Ishikawa (cell line): ENCODE data around the gene PSMB8.

Source experiments
- CEBPB ChIP-seq: IDR thresholded peaks from 2 replicates; pipeline ENCODE4 v1.6.1; 2012
- CREB1 ChIP-seq: IDR thresholded peaks from 2 replicates; pipeline ENCODE4 v1.6.1; 2012; ENCODE audit warnings: low read depth
- EGR1 ChIP-seq: IDR thresholded peaks from 2 replicates; pipeline ENCODE4 v1.6.1; 2012
- EP300 ChIP-seq: IDR thresholded peaks from 2 replicates; pipeline ENCODE4 v1.6.1; 2012; ENCODE audit warnings: borderline replicate concordance
- FOXM1 ChIP-seq: IDR thresholded peaks from 2 replicates; pipeline ENCODE4 v1.6.1; 2012; ENCODE audit warnings: low read depth, borderline replicate concordance
- MAX ChIP-seq: IDR thresholded peaks from 2 replicates; pipeline ENCODE4 v1.6.1; 2012
- NFIC ChIP-seq: IDR thresholded peaks from 2 replicates; pipeline ENCODE4 v1.6.1; 2012
- RAD21 ChIP-seq: IDR thresholded peaks from 2 replicates; pipeline ENCODE4 v1.6.1; 2012; ENCODE audit warnings: low read depth
- TAF1 ChIP-seq: IDR thresholded peaks from 2 replicates; pipeline ENCODE4 v1.6.1; 2012; ENCODE audit warnings: low read depth, mild to moderate bottlenecking
- TCF12 ChIP-seq: IDR thresholded peaks from 2 replicates; pipeline ENCODE4 v1.6.1; 2012; ENCODE audit warnings: low read depth
- TEAD4 ChIP-seq: IDR thresholded peaks from 2 replicates; pipeline ENCODE4 v1.6.1; 2012
- YY1 ChIP-seq: IDR thresholded peaks from 2 replicates; pipeline ENCODE4 v1.6.1; 2012; ENCODE audit warnings: low read depth
- ZBTB7A ChIP-seq: IDR thresholded peaks from 2 replicates; pipeline ENCODE4 v1.6.1; 2012; ENCODE audit warnings: low read depth
- TF ChIP-seq, protein P1 (sequence below): IDR thresholded peaks from 2 replicates; pipeline ENCODE4 v1.6.1; 2012; ENCODE audit warnings: low read depth, mild to moderate bottlenecking
- TF ChIP-seq, protein P2 (sequence below): IDR thresholded peaks from 2 replicates; pipeline ENCODE4 v1.6.1; 2012

Gene PSMB8

GRCh38 chr6:32840604-32841246 is 3.1 kb downstream of the PSMB8 start:
- TF ChIP-seq CEBPB (no peak), RAD21 (no peak), CREB1 (no peak), TAF1 (no peak), YY1 (no peak), EGR1 (no peak), MAX (no peak), EP300 (no peak), NFIC (no peak), TEAD4 (no peak), TCF12 (no peak), ZBTB7A (no peak), FOXM1 (no peak)
- TF ChIP-seq, protein P1, sequence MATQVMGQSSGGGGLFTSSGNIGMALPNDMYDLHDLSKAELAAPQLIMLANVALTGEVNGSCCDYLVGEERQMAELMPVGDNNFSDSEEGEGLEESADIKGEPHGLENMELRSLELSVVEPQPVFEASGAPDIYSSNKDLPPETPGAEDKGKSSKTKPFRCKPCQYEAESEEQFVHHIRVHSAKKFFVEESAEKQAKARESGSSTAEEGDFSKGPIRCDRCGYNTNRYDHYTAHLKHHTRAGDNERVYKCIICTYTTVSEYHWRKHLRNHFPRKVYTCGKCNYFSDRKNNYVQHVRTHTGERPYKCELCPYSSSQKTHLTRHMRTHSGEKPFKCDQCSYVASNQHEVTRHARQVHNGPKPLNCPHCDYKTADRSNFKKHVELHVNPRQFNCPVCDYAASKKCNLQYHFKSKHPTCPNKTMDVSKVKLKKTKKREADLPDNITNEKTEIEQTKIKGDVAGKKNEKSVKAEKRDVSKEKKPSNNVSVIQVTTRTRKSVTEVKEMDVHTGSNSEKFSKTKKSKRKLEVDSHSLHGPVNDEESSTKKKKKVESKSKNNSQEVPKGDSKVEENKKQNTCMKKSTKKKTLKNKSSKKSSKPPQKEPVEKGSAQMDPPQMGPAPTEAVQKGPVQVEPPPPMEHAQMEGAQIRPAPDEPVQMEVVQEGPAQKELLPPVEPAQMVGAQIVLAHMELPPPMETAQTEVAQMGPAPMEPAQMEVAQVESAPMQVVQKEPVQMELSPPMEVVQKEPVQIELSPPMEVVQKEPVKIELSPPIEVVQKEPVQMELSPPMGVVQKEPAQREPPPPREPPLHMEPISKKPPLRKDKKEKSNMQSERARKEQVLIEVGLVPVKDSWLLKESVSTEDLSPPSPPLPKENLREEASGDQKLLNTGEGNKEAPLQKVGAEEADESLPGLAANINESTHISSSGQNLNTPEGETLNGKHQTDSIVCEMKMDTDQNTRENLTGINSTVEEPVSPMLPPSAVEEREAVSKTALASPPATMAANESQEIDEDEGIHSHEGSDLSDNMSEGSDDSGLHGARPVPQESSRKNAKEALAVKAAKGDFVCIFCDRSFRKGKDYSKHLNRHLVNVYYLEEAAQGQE, result no peak
- TF ChIP-seq, protein P2, sequence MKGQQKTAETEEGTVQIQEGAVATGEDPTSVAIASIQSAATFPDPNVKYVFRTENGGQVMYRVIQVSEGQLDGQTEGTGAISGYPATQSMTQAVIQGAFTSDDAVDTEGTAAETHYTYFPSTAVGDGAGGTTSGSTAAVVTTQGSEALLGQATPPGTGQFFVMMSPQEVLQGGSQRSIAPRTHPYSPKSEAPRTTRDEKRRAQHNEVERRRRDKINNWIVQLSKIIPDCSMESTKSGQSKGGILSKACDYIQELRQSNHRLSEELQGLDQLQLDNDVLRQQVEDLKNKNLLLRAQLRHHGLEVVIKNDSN, result no peak

GRCh38 chr6:32839356-32839755 is 4.5 kb downstream of the PSMB8 start:
- no peak for TF ChIP-seq CREB1
- no peak for TF ChIP-seq ZBTB7A
- TF ChIP-seq, protein P2, result no peak
- TF ChIP-seq MAX, result no peak
- no peak for TF ChIP-seq CEBPB
- TF ChIP-seq FOXM1, result no peak
- no peak for TF ChIP-seq TAF1
- TF ChIP-seq RAD21, result no peak
- no peak for TF ChIP-seq NFIC
- no peak for TF ChIP-seq YY1
- no peak for TF ChIP-seq TEAD4
- no peak for TF ChIP-seq EGR1
- TF ChIP-seq, protein P1, result no peak
- no peak for TF ChIP-seq TCF12
- no peak for TF ChIP-seq EP300

DNA sequence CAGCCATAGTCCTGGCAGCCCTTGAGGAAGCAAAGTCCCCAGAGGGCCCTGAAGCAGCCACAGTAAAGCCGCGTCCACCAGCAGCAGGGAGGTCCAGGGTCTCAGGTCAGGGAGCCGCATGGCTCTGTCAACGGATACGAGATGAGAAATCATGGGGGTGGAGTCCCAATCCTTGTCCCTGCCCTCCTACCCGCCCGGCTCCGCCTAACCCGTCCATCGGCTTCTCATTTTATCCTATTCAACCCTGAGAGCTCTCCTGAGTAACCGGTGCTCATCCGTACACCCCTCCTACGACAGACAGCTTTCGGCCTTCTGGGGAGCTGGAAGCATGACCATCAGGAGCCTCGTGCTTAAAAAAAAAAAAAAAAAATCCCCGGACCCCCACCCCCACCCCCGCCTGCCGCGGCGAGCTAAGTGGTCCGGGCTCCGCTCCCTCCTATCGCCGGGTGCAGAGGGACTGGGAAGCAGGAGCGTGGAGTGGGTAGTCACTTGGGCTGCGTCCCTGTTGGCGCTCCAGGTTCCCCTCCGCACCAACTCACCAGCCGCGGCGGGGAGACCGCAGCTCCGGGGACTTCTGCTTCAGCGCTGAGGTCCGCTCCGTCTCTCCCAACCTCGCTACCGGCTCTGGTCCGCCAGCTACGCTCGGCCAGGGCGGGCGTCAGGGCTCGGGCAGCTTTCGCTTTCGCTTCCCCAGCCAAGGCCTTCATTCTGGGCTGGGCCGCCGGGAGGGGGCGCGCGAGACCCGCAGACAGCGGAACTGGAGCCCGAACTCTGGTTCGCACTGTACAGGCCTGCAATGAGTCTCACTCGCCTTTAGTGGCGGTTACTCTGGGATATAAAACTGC is 5.5 kb downstream of the PSMB8 start, which contains the start of gene TAP2:
TSS of gene TAP2 (minus strand) at position 626 of the 845 bp plus-strand sequence. CDS start at position 120, 506 bp downstream.
- no peak for TF ChIP-seq NFIC
- TF ChIP-seq MAX, result peak; percentile 25; the same call in 1 of the 2 replicates
- TF ChIP-seq RAD21, result peak; percentile 88
- no peak for TF ChIP-seq TEAD4
- TF ChIP-seq TAF1, result no peak
- no peak for TF ChIP-seq FOXM1

- TF ChIP-seq NFIC (no peak), FOXM1 (no peak), CREB1 (no peak), TEAD4 (no peak), TCF12 (no peak), RAD21 (no peak), EGR1 (no peak), CEBPB (no peak), YY1 (no peak)
- TF ChIP-seq, protein P1, result no peak
Measured at GRCh38 chr6:32837651-32838113, 6.2 kb downstream of the PSMB8 start.
